Vagina (tissue), 2 donors: Measurements from ENCODE around the gene SYT2. TPM values are rescaled to one million over a fixed set of nuclear protein-coding genes. Genes with fewer than 3 reads are reported as not detected.
A peak's percentile ranks its signal among the peaks of the same experiment; 100 is the strongest.

Source experiments
- DNase-seq, 2 donors: peaks; one replicate each; pipeline ENCODE4 v3.0.0-alpha.2; 2017; ENCODE audit errors: extremely low spot score in 2 of 2
- H3K27ac ChIP-seq: fragments of 200-600 bp; sonication (generic); one replicate; pipeline ENCODE4 v1.5.1; 2019
- H3K27me3 ChIP-seq: fragments of 200-600 bp; sonication (generic); one replicate; pipeline ENCODE4 v1.5.1; 2019
- H3K36me3 ChIP-seq, 2 donors: fragments of 200-600 bp; sonication (generic); one replicate each; pipeline ENCODE4 v1.5.1; 2017 to 2019
- H3K4me1 ChIP-seq: fragments of 200-600 bp; sonication (generic); one replicate; pipeline ENCODE4 v1.5.1; 2019
- H3K4me3 ChIP-seq, 2 donors: fragments of 200-600 bp; sonication (generic); 1 replicate in 1 of 2; 2 replicates in 1 of 2; pipeline ENCODE4 v1.5.1; 2016 to 2019
- H3K9me3 ChIP-seq: fragments of 200-600 bp; sonication (generic); one replicate; pipeline ENCODE4 v1.5.1; 2019
- POLR2A ChIP-seq, 2 donors: fragments of 450-650 bp; IDR thresholded peaks; one replicate each; pipeline ENCODE4 v1.6.1; 2017; ENCODE audit warnings: antibody characterized with exemption in 2 of 2, mild to moderate bottlenecking in 2 of 2, moderate library complexity in 2 of 2
- POLR2AphosphoS5 ChIP-seq, 2 donors: sonication (generic); formaldehyde crosslinking; IDR thresholded peaks; one replicate each; pipeline ENCODE4 v1.9.0; 2017; ENCODE audit warnings: antibody characterized with exemption in 2 of 2, mild to moderate bottlenecking in 2 of 2, low read depth in 1 of 2; ENCODE audit not compliant: insufficient read depth in 1 of 2
- intact Hi-C: fragments of 100-400 bp; cut with DNase I; formaldehyde crosslinking; loops from one replicate; pipeline ENCODE4 v1.15.1; 2023
- total RNA-seq: library from RNA; depleted of rRNA; stranded (reverse); fragments of >200 nt; gene quantifications from one replicate; pipeline ENCODE4 v1.2.3, GENCODE V29; 2016
- TF ChIP-seq, protein P1 (sequence below), 3 experiments: fragments of 450-650 bp in 2 of 3; fragments of 200-600 bp in 1 of 3; sonication (generic) in 1 of 3; IDR thresholded peaks; one replicate each; pipeline ENCODE4 v1.5.1; 2017 to 2019; ENCODE audit warnings: antibody characterized with exemption in 3 of 3, mild to moderate bottlenecking in 2 of 3, moderate library complexity in 2 of 3

Gene SYT2
- total RNA-seq, 1 donor from 2014 or later: not detected

DNA sequence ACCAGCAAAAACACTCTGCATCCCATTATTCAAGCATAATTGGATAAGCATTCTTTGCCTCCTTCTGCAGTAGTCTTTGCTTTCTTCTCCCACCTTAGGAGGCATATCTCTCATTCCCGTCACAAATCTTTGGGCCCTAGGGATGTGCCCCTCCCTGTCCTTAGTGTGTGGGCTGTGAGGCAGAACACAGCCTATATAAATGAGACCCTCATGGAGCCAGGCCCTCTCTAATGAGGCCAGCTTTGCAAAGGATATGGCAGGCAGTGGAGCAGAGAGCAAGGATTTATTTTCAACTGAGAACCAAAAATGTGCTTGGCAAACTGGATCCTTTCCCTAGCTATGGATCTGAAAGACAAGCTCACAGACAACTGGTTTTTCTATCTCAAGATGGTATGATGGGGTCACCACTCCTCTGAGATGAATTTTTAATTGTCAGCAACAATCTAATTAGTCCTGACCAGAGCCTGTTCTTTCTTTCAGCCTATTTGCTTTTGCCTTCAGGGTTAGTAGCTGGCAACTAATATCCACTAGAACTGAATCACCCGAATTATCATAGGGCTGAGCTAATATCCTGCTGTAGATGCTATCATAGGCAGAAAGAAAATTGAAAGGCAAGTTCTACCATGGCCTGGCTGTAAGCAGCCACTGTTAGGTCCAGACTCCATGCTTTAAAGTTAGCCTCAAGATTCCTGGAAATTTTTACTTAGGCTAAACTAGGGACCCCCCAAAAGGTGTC is 134.2 kb downstream of the SYT2 start:
- Histone ChIP-seq H3K27me3 (no peaks in the 10 kb centered on the region), H3K4me1 (peaks cover 56% of the 10 kb centered on the region), H3K36me3 (peaks cover 0 to 9% of the 10 kb centered on the region in 2 donors), H3K4me3 (no peak overlapping the region), H3K9me3 (no peaks in the 10 kb centered on the region), H3K27ac (peak overlapping the region; percentile 41)
- peak in 1 of 2 donors; percentile 29 for DNase-seq
- no peak for TF ChIP-seq POLR2A (IDR thresholded peaks at IDR 0.05)
- no peak for TF ChIP-seq POLR2AphosphoS5 (IDR thresholded peaks at IDR 0.05; ENCODE audit: insufficient read depth in 1 of 2, low read depth in 1 of 2)
- intact Hi-C loops: loop anchor here (10.0 kb wide), 1 partner anchor 71 kb away; no protein-coding TSS in a partner anchor

DNA sequence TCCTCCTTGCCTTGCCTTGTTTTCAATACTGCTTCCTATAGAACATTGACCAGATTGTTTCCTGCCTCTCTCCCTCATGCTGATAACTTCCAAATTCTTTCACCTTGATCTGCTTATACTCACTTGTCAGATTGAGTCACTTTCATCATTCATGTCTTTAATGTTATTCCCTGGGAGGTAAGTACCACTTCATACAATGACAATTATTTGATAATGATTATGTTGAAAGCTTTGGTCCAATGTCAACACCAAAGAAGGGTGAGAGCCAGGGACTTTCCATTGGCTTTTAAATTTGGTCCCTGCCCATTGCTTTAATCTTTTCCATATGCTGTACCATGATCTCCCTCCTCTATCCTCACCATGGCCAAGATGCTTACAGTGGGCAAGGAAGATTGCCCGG is 137.4 kb downstream of the SYT2 start:
- H3K4me1 ChIP-seq: peaks cover 49% of the 10 kb centered on the region
- no peaks in the 10 kb centered on the region for H3K9me3 ChIP-seq
- TF ChIP-seq POLR2A (IDR thresholded peaks at IDR 0.05) (no peak), POLR2AphosphoS5 (IDR thresholded peaks at IDR 0.05; ENCODE audit: insufficient read depth in 1 of 2, low read depth in 1 of 2) (no peak)
- TF ChIP-seq, protein P1, sequence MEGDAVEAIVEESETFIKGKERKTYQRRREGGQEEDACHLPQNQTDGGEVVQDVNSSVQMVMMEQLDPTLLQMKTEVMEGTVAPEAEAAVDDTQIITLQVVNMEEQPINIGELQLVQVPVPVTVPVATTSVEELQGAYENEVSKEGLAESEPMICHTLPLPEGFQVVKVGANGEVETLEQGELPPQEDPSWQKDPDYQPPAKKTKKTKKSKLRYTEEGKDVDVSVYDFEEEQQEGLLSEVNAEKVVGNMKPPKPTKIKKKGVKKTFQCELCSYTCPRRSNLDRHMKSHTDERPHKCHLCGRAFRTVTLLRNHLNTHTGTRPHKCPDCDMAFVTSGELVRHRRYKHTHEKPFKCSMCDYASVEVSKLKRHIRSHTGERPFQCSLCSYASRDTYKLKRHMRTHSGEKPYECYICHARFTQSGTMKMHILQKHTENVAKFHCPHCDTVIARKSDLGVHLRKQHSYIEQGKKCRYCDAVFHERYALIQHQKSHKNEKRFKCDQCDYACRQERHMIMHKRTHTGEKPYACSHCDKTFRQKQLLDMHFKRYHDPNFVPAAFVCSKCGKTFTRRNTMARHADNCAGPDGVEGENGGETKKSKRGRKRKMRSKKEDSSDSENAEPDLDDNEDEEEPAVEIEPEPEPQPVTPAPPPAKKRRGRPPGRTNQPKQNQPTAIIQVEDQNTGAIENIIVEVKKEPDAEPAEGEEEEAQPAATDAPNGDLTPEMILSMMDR (IDR thresholded peaks at IDR 0.05): no peak
- no peak overlapping the region for H3K4me3 ChIP-seq
- H3K36me3 ChIP-seq: no peaks in the 10 kb centered on the region
- H3K27me3 ChIP-seq: no peaks in the 10 kb centered on the region
- intact Hi-C loops: loop anchor here (10.0 kb wide), 1 partner anchor 68 kb away; no protein-coding TSS in a partner anchor
- DNase-seq: peak in 1 of 2 donors; percentile 5
- H3K27ac ChIP-seq: no peak overlapping the region

DNA sequence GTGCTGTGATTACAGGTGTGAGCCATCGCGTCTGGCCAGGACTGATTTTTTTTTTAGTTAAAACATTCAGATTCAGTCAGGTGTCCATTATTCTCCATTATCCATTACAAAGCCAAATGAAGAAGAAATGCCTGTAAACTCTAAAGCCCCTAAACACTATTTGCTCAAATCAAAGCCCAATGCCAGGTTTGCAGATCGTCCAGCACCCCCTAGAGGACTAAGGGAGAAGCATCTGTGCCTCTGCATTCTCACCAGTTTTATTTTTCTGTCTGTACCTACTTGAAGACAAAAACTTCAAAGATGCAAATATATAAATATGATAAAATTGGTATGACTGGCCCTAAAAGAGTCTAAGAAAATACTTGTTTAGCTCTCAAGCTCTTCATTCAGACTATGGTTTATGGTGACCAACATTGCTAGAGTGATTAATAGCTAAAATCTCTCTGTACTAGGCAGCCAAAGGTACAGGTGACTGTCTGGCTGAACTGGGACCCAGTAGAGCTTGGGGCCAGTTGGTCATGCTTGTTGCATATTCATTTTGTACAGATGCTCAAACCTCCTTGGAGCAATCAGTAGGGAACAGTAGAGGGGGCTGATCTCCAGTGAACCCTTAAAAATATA is 138.4 kb downstream of the SYT2 start:
- intact Hi-C loops: loop anchor here (10.0 kb wide), 1 partner anchor 67 kb away; no protein-coding TSS in a partner anchor
- peak in 1 of 2 donors; percentile 34 for DNase-seq
- peak overlapping the region; percentile 4 for H3K27ac ChIP-seq
- no peaks in the 10 kb centered on the region for H3K27me3 ChIP-seq
- no peaks in the 10 kb centered on the region for H3K9me3 ChIP-seq
- H3K4me3 ChIP-seq: no peak overlapping the region
- TF ChIP-seq, protein P1 (IDR thresholded peaks at IDR 0.05): peak in 1 of 3 experiments; percentile 5
- TF ChIP-seq POLR2A (IDR thresholded peaks at IDR 0.05): no peak
- peaks cover 48% of the 10 kb centered on the region for H3K4me1 ChIP-seq
- H3K36me3 ChIP-seq: no peaks in the 10 kb centered on the region

DNA sequence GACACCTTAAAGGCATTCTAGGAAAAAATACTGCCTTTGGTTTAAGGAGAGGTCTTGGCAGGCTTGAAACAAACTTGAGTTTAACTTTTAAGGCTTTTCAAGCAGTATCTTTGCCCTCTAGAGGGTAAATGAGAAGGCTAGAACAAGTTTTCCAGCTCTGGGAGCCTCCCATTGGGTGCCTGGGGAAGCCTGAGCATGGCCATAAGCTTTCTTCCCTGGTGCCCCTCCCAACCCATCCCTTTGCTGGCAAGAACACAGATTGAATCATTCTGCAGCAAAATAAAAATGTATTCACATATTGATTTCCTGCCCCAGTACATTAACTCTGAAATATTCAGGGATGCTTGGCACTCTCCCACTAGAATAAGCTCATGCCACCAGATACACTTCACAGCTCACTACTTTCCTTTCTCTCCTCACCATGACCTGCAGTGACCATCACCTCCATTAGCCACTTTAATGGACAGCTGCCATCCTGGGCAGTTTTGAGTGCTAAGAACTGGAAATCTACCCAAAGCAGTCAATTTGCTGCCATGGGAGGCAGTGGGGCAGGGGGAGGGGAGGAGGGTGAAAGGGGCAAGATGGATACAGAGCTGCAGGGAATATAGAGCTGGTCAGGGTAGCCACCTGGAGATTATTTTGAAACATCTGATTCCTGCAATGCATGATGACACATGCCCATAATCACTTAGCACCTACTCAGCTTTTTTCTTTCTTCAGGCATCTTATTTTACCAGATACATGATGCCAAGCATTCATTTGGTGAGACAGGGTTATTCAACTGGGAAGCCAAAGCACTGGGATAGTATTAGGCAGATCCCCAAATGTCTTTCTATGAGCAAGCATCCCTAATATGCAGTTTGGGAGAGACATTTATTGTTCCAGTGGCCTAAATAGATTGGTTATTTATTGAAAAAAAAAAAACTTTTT is 140.6 kb downstream of the SYT2 start:
- Histone ChIP-seq H3K36me3 (peaks cover 0 to under 1% of the 10 kb centered on the region in 2 donors), H3K27me3 (no peaks in the 10 kb centered on the region), H3K9me3 (no peaks in the 10 kb centered on the region), H3K27ac (no peak overlapping the region), H3K4me3 (no peak overlapping the region), H3K4me1 (peaks cover 39% of the 10 kb centered on the region)
- intact Hi-C loops: loop anchor here (10.0 kb wide), 1 partner anchor 65 kb away; no protein-coding TSS in a partner anchor
- TF ChIP-seq, protein P1 (IDR thresholded peaks at IDR 0.05): no peak
- TF ChIP-seq POLR2A (IDR thresholded peaks at IDR 0.05) (no peak), POLR2AphosphoS5 (IDR thresholded peaks at IDR 0.05; ENCODE audit: insufficient read depth in 1 of 2, low read depth in 1 of 2) (no peak)
- no peak for DNase-seq

DNA sequence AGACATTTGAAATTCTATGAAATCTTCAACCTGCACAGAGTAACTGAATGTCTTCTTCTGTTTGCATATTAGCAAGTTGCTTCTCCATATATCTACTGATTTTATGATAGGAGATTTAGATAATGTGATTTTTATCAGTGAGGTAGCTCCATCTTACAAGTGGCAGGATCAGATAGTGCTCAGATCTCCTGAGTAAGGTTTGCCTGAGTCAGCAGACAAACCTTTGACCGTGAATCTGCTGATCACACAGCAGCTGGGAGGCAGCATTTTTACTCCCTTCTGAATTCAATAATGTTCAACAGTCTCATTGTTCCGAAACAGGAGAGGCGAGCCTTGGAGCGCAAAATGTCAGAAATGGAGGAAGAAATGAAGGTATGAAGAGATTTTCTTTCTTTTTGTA is 141.4 kb downstream of the SYT2 start:
- Histone ChIP-seq H3K27me3 (no peaks in the 10 kb centered on the region), H3K4me3 (no peak overlapping the region), H3K4me1 (peaks cover 39% of the 10 kb centered on the region), H3K36me3 (peaks cover 0 to 7% of the 10 kb centered on the region in 2 donors), H3K27ac (no peak overlapping the region), H3K9me3 (no peaks in the 10 kb centered on the region)
- no peak for DNase-seq
- TF ChIP-seq POLR2A (IDR thresholded peaks at IDR 0.05) (no peak), POLR2AphosphoS5 (IDR thresholded peaks at IDR 0.05; ENCODE audit: insufficient read depth in 1 of 2, low read depth in 1 of 2) (no peak)
- TF ChIP-seq, protein P1 (IDR thresholded peaks at IDR 0.05): no peak
- intact Hi-C loops: no loop called here
